RWPE2 (cell line): ENCODE results near the gene UNC5A.

Experiments
- ATAC-seq: fragments of 200-7000 bp; cut with Tn5 transposase; 3 replicates; pipeline ENCODE4 v1.9.1; 2021; ENCODE audit warnings: low read depth
- DNase-seq: peaks from one replicate; pipeline ENCODE4 v3.0.0-alpha.2; 2020; ENCODE audit warnings: low spot score
- H3K27ac ChIP-seq: fragments of 450-650 bp; 2 replicates; pipeline ENCODE4 v1.5.1; 2017; ENCODE audit warnings: mild to moderate bottlenecking; ENCODE audit not compliant: poor library complexity, severe bottlenecking
- H3K27me3 ChIP-seq: fragments of 250-450 bp; sonication (Bioruptor Pico); 2 replicates; pipeline ENCODE4 v1.5.1; 2021; ENCODE audit warnings: mild to moderate bottlenecking, moderate library complexity; ENCODE audit not compliant: insufficient read depth, poor library complexity, severe bottlenecking
- H3K36me3 ChIP-seq: fragments of 250-450 bp; sonication (Bioruptor Pico); 2 replicates; pipeline ENCODE4 v1.5.1; 2020; ENCODE audit warnings: low read depth, mild to moderate bottlenecking, moderate library complexity
- H3K4me1 ChIP-seq: fragments of 250-450 bp; sonication (Bioruptor Pico); 2 replicates; pipeline ENCODE4 v1.5.1; 2021; ENCODE audit warnings: mild to moderate bottlenecking, moderate library complexity; ENCODE audit not compliant: insufficient read depth, poor library complexity, severe bottlenecking
- H3K4me3 ChIP-seq: fragments of 250-450 bp; sonication (Bioruptor Pico); 2 replicates; pipeline ENCODE4 v1.5.1; 2021; ENCODE audit warnings: mild to moderate bottlenecking, moderate library complexity; ENCODE audit not compliant: severe bottlenecking
- H3K9me3 ChIP-seq: fragments of 250-450 bp; sonication (Bioruptor Pico); 2 replicates; pipeline ENCODE4 v1.5.1; 2021; ENCODE audit warnings: mild to moderate bottlenecking, moderate library complexity; ENCODE audit not compliant: severe bottlenecking
- TF ChIP-seq, protein P1 (sequence below): fragments of 450-650 bp; IDR thresholded peaks from one replicate; pipeline ENCODE4 v1.5.1; 2017; ENCODE audit warnings: mild to moderate bottlenecking, moderate library complexity; ENCODE audit not compliant: poor library complexity, severe bottlenecking

The UNC5A gene

DNA sequence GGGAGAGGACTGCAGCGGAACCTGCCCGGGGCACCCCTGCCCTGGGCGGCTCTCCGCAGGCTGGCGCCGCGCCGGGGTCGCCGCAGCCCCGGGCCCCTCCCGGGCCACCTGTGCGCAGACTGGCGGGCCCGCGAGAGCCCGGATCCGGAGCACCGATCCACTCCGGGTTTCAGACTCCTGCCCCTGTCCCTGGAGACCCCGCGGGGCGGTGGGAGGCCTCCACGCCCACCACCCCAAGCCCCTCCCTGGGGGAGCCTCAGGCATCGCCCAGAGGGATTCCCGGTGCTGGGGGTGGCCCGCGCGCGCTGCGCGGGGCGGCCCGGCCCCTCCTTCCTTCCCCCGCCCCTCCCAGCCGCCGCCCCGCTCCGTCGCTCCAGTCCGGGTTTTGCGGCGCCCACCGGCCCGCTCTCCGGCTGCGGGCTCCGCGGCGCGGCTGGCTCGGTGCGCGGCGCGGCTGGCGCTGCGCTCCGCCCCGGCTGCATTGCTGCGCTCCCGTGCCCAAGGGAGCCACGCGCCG, at the start of gene UNC5A:
TSS of gene UNC5A (plus strand) at position 479 of the 517 bp plus-strand sequence. CDS start 192 bp downstream, outside the sequence.
- TF ChIP-seq, protein P1, sequence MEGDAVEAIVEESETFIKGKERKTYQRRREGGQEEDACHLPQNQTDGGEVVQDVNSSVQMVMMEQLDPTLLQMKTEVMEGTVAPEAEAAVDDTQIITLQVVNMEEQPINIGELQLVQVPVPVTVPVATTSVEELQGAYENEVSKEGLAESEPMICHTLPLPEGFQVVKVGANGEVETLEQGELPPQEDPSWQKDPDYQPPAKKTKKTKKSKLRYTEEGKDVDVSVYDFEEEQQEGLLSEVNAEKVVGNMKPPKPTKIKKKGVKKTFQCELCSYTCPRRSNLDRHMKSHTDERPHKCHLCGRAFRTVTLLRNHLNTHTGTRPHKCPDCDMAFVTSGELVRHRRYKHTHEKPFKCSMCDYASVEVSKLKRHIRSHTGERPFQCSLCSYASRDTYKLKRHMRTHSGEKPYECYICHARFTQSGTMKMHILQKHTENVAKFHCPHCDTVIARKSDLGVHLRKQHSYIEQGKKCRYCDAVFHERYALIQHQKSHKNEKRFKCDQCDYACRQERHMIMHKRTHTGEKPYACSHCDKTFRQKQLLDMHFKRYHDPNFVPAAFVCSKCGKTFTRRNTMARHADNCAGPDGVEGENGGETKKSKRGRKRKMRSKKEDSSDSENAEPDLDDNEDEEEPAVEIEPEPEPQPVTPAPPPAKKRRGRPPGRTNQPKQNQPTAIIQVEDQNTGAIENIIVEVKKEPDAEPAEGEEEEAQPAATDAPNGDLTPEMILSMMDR: no peak
- Histone ChIP-seq H3K4me3 (peak within 1 kb of the TSS; percentile 22), H3K4me1 (no peaks in the 10 kb centered on the region), H3K27me3 (peaks cover 72% of the 10 kb centered on the region), H3K36me3 (no peaks in the 10 kb centered on the region), H3K27ac (no peak within 1 kb of the TSS), H3K9me3 (no peaks in the 10 kb centered on the region)
- ATAC-seq: peak; percentile 7; the same call in 1 of the 3 replicates
- DNase-seq: no peak

DNA sequence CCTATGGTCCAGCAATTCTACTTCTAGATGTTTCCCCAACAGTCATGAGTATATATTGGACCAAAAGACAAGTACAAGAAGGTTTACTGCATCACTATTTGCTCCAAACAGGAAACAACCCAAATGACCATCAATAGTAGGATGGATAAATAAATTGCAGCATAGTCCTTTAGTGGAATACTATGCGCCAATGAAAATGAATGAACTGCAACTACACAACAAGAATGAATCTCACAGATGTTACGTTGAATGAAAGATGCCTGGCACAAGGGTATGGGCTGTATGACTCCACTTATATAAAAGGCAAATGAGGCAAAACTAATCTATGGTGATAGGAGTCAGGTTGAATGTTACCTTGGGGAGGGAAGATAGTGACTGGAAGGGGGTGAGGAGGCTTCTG, 48.6 kb upstream of the UNC5A start:
- Histone ChIP-seq H3K36me3 (no peaks in the 10 kb centered on the region), H3K27ac (no peak overlapping the region), H3K4me3 (no peak overlapping the region), H3K4me1 (no peaks in the 10 kb centered on the region), H3K9me3 (peaks cover 2% of the 10 kb centered on the region), H3K27me3 (peaks cover 41% of the 10 kb centered on the region)
- TF ChIP-seq, protein P1: no peak
- DNase-seq (no peak), ATAC-seq (no peak)

DNA sequence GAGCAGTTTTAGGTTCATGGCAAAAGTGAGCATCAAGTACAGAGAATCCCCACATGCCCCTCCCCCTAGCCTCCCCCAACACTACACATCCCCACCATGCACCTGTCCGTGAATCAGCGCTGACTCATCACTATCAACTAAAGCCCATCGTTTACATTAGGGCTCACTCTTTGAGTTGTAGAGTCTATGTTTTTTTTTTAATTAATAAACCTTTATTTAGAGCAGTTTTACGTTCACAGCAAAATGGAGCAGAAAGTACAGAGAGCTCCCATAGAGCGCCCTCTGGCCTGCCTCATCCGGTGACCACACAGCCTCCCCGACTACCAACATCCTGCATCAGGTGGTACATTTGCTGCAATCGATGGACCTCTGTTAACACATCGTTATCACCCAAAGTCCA, 47.9 kb upstream of the UNC5A start:
- Histone ChIP-seq H3K4me1 (no peaks in the 10 kb centered on the region), H3K27ac (no peak overlapping the region), H3K4me3 (no peak overlapping the region), H3K9me3 (peaks cover 2% of the 10 kb centered on the region), H3K27me3 (peaks cover 44% of the 10 kb centered on the region), H3K36me3 (no peaks in the 10 kb centered on the region)
- TF ChIP-seq, protein P1: no peak
- no peak for DNase-seq
- peak; percentile 66; the same call in 2 of the 3 replicates for ATAC-seq

DNA sequence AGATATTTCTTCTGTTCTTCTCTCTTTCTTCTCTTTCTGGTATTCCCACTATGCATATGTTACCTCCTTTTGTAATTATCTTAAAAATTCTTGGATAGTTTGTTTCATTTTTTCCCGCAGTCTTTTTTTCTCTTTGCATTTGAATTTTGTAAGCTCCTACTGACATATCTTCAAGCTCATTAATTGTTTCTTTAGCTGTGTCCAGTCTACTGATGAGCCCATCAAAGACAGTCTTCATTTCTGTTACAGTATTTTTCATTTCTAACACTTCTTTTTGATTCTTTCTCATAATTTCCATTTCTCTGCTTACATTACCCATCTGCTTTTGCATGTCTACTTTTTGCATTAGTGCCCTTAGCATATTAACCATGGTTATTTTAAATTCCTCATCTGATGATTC, 44.7 kb upstream of the UNC5A start:
- Histone ChIP-seq H3K27ac (no peak overlapping the region), H3K4me3 (no peak overlapping the region), H3K27me3 (peaks cover 45% of the 10 kb centered on the region), H3K36me3 (no peaks in the 10 kb centered on the region), H3K9me3 (peaks cover 2% of the 10 kb centered on the region), H3K4me1 (no peaks in the 10 kb centered on the region)
- no peak for DNase-seq
- TF ChIP-seq, protein P1: no peak
- no peak for ATAC-seq

DNA sequence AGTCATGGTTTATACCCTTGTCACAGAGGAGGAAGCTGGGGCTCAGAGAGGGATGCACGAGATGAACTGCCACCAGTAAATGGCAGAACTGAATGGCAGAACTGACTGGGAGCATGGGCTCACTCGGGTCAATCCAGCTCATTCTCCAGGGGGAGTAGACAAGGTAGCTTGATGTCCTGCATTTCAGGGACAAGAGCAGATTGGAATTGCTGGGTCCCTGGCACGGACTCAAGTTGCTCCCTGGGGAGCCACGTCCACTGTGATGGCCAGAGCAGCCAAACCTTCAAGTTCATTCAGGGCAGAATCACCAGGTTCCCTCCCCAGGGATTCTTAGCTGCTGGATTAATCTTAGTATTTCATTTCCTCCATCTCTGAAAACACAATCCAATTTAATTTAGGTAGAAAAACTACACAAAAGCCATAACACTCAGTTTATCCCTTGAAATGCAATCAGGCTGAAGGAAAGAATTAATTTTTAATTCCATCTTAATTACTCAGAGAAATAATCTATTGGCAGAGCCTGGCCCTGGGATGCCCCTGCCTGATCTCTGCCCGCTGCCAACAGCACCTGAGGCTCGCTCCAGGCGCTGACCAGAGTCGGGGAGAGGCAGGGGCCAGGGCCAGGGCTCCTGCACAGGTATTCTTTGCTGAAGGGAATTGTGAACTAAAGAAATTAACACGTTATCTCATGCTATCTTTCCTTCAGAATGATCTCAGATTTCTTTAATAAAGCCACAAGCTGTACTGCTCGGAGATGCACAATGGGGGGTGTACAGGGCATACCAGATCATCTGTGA, 42.0 kb upstream of the UNC5A start:
- Histone ChIP-seq H3K4me3 (no peak overlapping the region), H3K36me3 (no peaks in the 10 kb centered on the region), H3K9me3 (peaks cover 2% of the 10 kb centered on the region), H3K27me3 (peaks cover 38% of the 10 kb centered on the region), H3K27ac (no peak overlapping the region), H3K4me1 (no peaks in the 10 kb centered on the region)
- peak; percentile 55 for DNase-seq
- TF ChIP-seq, protein P1: no peak
- no peak for ATAC-seq
